HG02852 (cell line): ENCODE measurements around the gene HTR6.
"Not testable (repeated sequence)": the region's sequence is repeated elsewhere in the genome, so short reads cannot be mapped to it uniquely, and the experiment has no call there.

Source experiments
- ATAC-seq: cut with Tn5 transposase; IDR thresholded peaks from one replicate; pipeline ENCODE4 v1.9.1; 2021; ENCODE audit warnings: mild to moderate bottlenecking, moderate library complexity; ENCODE audit not compliant: unreplicated experiment

Gene HTR6

GRCh38 chr1:19664453-19665185 lies at the start of gene HTR6:
Gene HTR6, plus strand, starts transcription at chr1:19664875. Its CDS starts 879 bp downstream, at chr1:19665754.
- no peak for ATAC-seq

GRCh38 chr1:19615438-19615837 lies 49.2 kb upstream of the HTR6 start:
- no peak for ATAC-seq

GRCh38 chr1:19616489-19616888 lies 48.2 kb upstream of the HTR6 start:
- ATAC-seq, result no peak

GRCh38 chr1:19617376-19617775 lies 47.3 kb upstream of the HTR6 start:
- no peak for ATAC-seq

- no peak for ATAC-seq
These were observed 46.2 kb upstream of the HTR6 start for GRCh38 chr1:19618428-19618827.

- ATAC-seq, result no peak
These were observed 44.8 kb upstream of the HTR6 start for GRCh38 chr1:19619697-19620384.

DNA sequence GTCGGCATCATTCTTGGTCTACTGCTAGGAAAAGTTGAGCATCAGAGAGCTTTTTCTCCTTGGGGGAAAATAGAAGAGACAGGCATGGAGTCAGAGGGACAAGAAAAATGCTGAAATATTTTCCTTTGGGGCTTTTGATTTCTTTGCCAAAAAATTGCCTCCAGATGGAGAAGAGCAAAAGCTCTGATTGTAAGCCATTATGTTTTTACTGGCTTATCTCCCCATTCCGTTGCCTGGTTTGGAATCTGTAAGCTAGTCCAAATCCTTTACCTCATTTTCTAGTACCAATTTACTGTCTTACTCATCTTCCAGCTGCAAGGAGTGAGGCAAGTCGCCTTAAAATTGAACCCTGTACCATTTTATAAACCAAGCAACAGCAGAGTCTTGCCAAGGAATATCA lies 43.9 kb upstream of the HTR6 start:
- no peak for ATAC-seq

- ATAC-seq, result no peak
These were observed 43.3 kb upstream of the HTR6 start for GRCh38 chr1:19621274-19621950.

GRCh38 chr1:19622204-19622603 lies 42.5 kb upstream of the HTR6 start:
- ATAC-seq, result no peak

GRCh38 chr1:19623523-19623922 lies 41.2 kb upstream of the HTR6 start:
- ATAC-seq, result no peak

- ATAC-seq, result no peak
These were observed 39.3 kb upstream of the HTR6 start for GRCh38 chr1:19625291-19625937.

DNA sequence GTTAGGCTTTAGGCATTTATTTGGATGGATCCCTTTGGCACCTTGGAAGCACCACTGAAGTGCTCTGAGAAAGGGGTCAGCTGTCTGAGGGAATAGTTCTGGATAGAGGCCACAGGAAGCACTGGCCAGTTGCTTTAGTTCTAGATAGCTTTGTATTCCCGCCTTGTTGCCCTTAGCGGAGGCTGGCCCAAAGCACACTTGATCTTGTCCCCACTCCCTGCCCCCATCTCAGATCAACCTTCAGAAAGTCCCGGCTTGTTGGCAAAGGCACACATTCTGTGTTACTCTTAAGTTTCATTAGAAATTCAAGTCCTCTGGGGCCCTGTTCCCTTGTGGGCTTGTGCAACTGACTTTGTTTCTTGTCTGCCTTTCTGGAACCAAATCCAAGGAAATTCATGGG lies 35.8 kb upstream of the HTR6 start:
- ATAC-seq, result no peak

DNA sequence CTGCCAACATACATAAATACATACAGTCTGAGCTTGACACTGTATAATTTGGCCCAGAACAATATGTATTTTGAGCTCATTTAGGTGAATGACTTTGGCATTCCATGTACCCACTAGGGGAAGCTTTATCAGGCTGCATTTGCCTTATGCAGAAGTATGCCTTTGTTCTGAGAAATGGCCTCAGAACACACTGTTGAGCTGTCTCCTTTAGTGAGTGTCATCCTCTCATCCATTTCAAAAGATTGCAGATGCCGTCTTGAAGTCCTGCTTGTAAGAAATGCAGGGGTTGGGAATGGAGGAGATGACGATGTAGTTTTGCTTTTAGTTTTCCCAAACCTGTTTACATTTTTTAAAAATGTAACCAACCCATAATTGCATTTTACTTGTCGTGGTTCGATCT lies 35.3 kb upstream of the HTR6 start:
- no peak for ATAC-seq

DNA sequence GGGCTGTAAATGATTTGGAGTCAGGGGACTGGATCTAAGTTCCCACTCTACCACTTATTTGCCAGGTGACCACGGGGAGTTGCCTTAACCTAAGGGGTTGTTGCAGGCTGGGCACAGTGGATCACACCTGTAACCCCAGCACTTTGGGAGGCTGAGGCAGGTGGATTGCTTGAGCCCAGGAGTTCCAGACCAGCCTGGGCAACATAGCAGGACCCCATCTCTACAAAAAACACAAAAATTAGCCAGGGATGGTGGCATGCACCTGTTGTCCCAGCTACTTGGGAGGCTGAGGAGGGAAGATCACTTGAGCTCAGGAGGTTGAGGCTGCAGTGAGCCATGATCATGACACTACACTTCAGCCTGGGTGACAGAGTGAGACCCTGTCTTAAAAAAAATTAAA lies 34.5 kb upstream of the HTR6 start:
- not testable (repeated sequence) for ATAC-seq

DNA sequence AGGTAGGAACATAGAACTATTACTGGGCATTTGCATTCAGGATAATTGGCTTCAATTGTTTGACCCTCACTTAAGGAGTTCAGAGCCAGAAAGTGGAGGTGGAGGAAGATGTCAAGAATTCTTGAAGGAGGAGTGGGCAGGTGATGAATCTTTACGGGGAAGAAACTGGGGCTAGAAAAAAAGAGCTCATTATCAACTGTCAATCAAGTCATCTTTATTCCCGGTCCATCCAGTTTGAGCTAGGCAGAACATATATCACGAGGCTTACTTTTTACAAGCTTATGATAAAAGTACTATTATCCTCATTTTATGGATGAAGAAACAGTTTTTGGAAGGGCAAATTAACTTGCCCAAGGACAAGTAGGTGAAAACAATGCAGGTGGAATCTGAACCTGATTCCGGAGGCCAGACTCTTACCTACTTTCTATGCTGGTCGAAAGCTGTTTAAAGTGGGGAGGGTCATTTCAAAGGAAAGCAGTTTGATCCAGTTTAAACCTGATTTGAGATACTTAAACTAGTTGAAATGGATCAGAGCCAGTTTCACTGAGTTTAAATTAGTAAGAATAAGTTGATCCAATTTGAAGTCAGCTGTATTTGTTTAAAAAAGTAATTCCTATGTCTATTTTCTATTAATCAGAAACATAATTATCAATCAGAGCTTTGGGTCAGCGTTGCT lies 33.8 kb upstream of the HTR6 start:
- ATAC-seq, result no peak

- no peak for ATAC-seq
These were observed 32.5 kb upstream of the HTR6 start for GRCh38 chr1:19632211-19632610.

GRCh38 chr1:19633106-19633505 lies 31.6 kb upstream of the HTR6 start:
- no peak for ATAC-seq

DNA sequence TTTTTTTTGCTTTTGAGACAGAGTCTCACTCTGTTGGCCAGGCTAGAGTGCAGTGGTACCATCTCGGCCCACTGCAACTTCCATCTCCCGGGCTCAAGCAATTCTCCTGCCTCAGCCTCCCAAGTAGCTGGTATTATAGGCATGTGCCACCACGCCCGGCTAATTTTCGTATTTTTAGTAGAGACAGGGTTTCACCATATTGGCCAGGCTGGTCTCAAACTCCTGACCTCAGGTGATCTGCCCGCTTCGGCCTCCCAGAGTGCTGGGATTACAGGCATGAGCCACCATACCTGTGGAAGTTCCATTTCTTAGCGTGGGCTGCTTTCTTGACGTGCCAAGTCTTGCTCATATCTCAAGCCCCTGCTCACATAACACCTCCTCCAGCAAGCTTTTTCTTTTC lies 29.6 kb upstream of the HTR6 start:
- ATAC-seq, result not testable (repeated sequence)

- no peak for ATAC-seq
These were observed 29.0 kb upstream of the HTR6 start for GRCh38 chr1:19635646-19636045.

- ATAC-seq, result no peak
These were observed 28.6 kb upstream of the HTR6 start for GRCh38 chr1:19636065-19636464.

- not testable (repeated sequence) for ATAC-seq
These were observed 27.9 kb upstream of the HTR6 start for GRCh38 chr1:19636749-19637148.
